T follicular helper cell (primary cell): ENCODE data around the gene KPTN.
A peak's percentile ranks its signal among the peaks of the same experiment; 100 is the strongest.
"Not testable (repeated sequence)": the region's sequence is repeated elsewhere in the genome, so short reads cannot be mapped to it uniquely, and the experiment has no call there.

Experiments
- DNase-seq: peaks from one replicate; pipeline ENCODE4 v3.0.0-alpha.2; 2020; ENCODE audit warnings: low read depth

Gene KPTN

GRCh38 chr19:47492137-47492533 is 8.1 kb upstream of the KPTN start:
- no peak for DNase-seq

GRCh38 chr19:47491358-47492136 is 7.5 kb upstream of the KPTN start:
- DNase-seq: no peak

GRCh38 chr19:47490847-47491246 is 6.8 kb upstream of the KPTN start:
- no peak for DNase-seq

- no peak for DNase-seq
Measured at GRCh38 chr19:47490031-47490430, 6.0 kb upstream of the KPTN start.

GRCh38 chr19:47489072-47489914 is 5.3 kb upstream of the KPTN start:
- no peak for DNase-seq

GRCh38 chr19:47487551-47488515 is 3.8 kb upstream of the KPTN start:
- DNase-seq: no peak

- DNase-seq: no peak
Measured at GRCh38 chr19:47486900-47487299, 2.9 kb upstream of the KPTN start.

- DNase-seq: not testable (repeated sequence)
Measured at GRCh38 chr19:47486220-47486619, 2.2 kb upstream of the KPTN start.

GRCh38 chr19:47485210-47485609 is 1.2 kb upstream of the KPTN start:
- no peak for DNase-seq

- DNase-seq: no peak
Measured at GRCh38 chr19:47483200-47483599, 819 bp downstream of the KPTN start.

GRCh38 chr19:47481460-47482052 is 2.5 kb downstream of the KPTN start:
- no peak for DNase-seq

- no peak for DNase-seq
Measured at GRCh38 chr19:47480658-47481057, 3.4 kb downstream of the KPTN start.

- DNase-seq: no peak
Measured at GRCh38 chr19:47479701-47480503, 4.1 kb downstream of the KPTN start.

GRCh38 chr19:47476438-47476972 is 7.5 kb downstream of the KPTN start:
- no peak for DNase-seq

- no peak for DNase-seq
Measured at GRCh38 chr19:47475465-47475864, 8.6 kb downstream of the KPTN start.

- no peak for DNase-seq
Measured at GRCh38 chr19:47473336-47473735, 10.7 kb downstream of the KPTN start.

- DNase-seq: peak; percentile 55
Measured at GRCh38 chr19:47471733-47472457, 12.1 kb downstream of the KPTN start, which contains the start of gene SLC8A2. Gene SLC8A2, minus strand, starts transcription at chr19:47471893. Its CDS starts 5,490 bp downstream, at chr19:47466403.

- no peak for DNase-seq
Measured at GRCh38 chr19:47471381-47471732, 12.7 kb downstream of the KPTN start.

GRCh38 chr19:47470447-47471195 is 13.4 kb downstream of the KPTN start:
- DNase-seq: no peak
